ENCODE measurements around the gene DPP3.
"Not testable (repeated sequence)": the region's sequence is repeated elsewhere in the genome, so short reads cannot be mapped to it uniquely, and the experiment has no call there.

The DPP3 gene

GRCh38 chr11:66543263-66544107 is 63.3 kb downstream of the DPP3 start:
- TF ChIP-seq CTCF (IDR thresholded peaks at IDR 0.05; ENCODE audit: poor library complexity, severe bottlenecking): no peak
- Histone ChIP-seq H3K4me3 (ENCODE audit: severe bottlenecking) (no peak overlapping the region), H3K27me3 (ENCODE audit: insufficient read depth, poor library complexity, severe bottlenecking) (no peaks in the 10 kb centered on the region), H3K27ac (ENCODE audit: poor library complexity, severe bottlenecking) (no peak overlapping the region), H3K4me1 (ENCODE audit: insufficient read depth, poor library complexity, severe bottlenecking) (no peaks in the 10 kb centered on the region), H3K36me3 (ENCODE audit: low read depth) (no peaks in the 10 kb centered on the region), H3K9me3 (ENCODE audit: severe bottlenecking) (no peaks in the 10 kb centered on the region)
- no peak for ATAC-seq (ENCODE audit: low read depth)
- no peak for DNase-seq (ENCODE audit: low spot score)

GRCh38 chr11:66544952-66545351 is 64.7 kb downstream of the DPP3 start:
- H3K36me3 ChIP-seq (ENCODE audit: low read depth); H3K9me3 ChIP-seq (ENCODE audit: severe bottlenecking); H3K4me1 ChIP-seq (ENCODE audit: insufficient read depth, poor library complexity, severe bottlenecking); H3K27me3 ChIP-seq (ENCODE audit: insufficient read depth, poor library complexity, severe bottlenecking); H3K27ac ChIP-seq (ENCODE audit: poor library complexity, severe bottlenecking); DNase-seq (ENCODE audit: low spot score); ATAC-seq (ENCODE audit: low read depth): not testable (repeated sequence)
- peak overlapping the region; percentile 78 for H3K4me3 ChIP-seq (ENCODE audit: severe bottlenecking)

GRCh38 chr11:66545701-66546367 is 65.6 kb downstream of the DPP3 start, which contains the start of gene ZDHHC24:
Gene ZDHHC24 (minus strand): TSS chr11:66546048. CDS start chr11:66546003, 45 bp downstream.
- ATAC-seq (ENCODE audit: low read depth): peak; percentile 98
- Histone ChIP-seq H3K4me3 (ENCODE audit: severe bottlenecking) (peak within 1 kb of the TSS; percentile 78), H3K9me3 (ENCODE audit: severe bottlenecking) (no peaks in the 10 kb centered on the region), H3K4me1 (ENCODE audit: insufficient read depth, poor library complexity, severe bottlenecking) (no peaks in the 10 kb centered on the region), H3K36me3 (ENCODE audit: low read depth) (no peaks in the 10 kb centered on the region), H3K27ac (ENCODE audit: poor library complexity, severe bottlenecking) (no peak within 1 kb of the TSS), H3K27me3 (ENCODE audit: insufficient read depth, poor library complexity, severe bottlenecking) (no peaks in the 10 kb centered on the region)
- no peak for TF ChIP-seq CTCF (IDR thresholded peaks at IDR 0.05; ENCODE audit: poor library complexity, severe bottlenecking)
- peak; percentile 97 for DNase-seq (ENCODE audit: low spot score)

GRCh38 chr11:66546368-66546965 is 66.2 kb downstream of the DPP3 start, which contains the start of gene ACTN3:
Gene ACTN3 (plus strand): TSS chr11:66546903. CDS start chr11:66546938, 35 bp downstream.
- H3K27ac ChIP-seq (ENCODE audit: poor library complexity, severe bottlenecking): no peak within 1 kb of the TSS
- H3K27me3 ChIP-seq (ENCODE audit: insufficient read depth, poor library complexity, severe bottlenecking): no peaks in the 10 kb centered on the region
- TF ChIP-seq CTCF (IDR thresholded peaks at IDR 0.05; ENCODE audit: poor library complexity, severe bottlenecking): no peak
- DNase-seq (ENCODE audit: low spot score): no peak
- ATAC-seq (ENCODE audit: low read depth): no peak
- H3K4me3 ChIP-seq (ENCODE audit: severe bottlenecking): peak within 1 kb of the TSS; percentile 78
- no peaks in the 10 kb centered on the region for H3K4me1 ChIP-seq (ENCODE audit: insufficient read depth, poor library complexity, severe bottlenecking)
- no peaks in the 10 kb centered on the region for H3K9me3 ChIP-seq (ENCODE audit: severe bottlenecking)
- H3K36me3 ChIP-seq (ENCODE audit: low read depth): no peaks in the 10 kb centered on the region

- no peaks in the 10 kb centered on the region for H3K4me1 ChIP-seq (ENCODE audit: insufficient read depth, poor library complexity, severe bottlenecking)
- peak; percentile 62 for DNase-seq (ENCODE audit: low spot score)
- no peak for ATAC-seq (ENCODE audit: low read depth)
- no peaks in the 10 kb centered on the region for H3K27me3 ChIP-seq (ENCODE audit: insufficient read depth, poor library complexity, severe bottlenecking)
- H3K4me3 ChIP-seq (ENCODE audit: severe bottlenecking): no peak overlapping the region
- no peaks in the 10 kb centered on the region for H3K9me3 ChIP-seq (ENCODE audit: severe bottlenecking)
- no peak overlapping the region for H3K27ac ChIP-seq (ENCODE audit: poor library complexity, severe bottlenecking)
- no peak for TF ChIP-seq CTCF (IDR thresholded peaks at IDR 0.05; ENCODE audit: poor library complexity, severe bottlenecking)
- H3K36me3 ChIP-seq (ENCODE audit: low read depth): no peaks in the 10 kb centered on the region
Measured at GRCh38 chr11:66546966-66547661, 66.9 kb downstream of the DPP3 start.

Data from RWPE2 (cell line).